ENCODE data around the gene FAM193A.
"Not testable (repeated sequence)": the region's sequence is repeated elsewhere in the genome, so short reads cannot be mapped to it uniquely, and the experiment has no call there.

FAM193A gene

DNA sequence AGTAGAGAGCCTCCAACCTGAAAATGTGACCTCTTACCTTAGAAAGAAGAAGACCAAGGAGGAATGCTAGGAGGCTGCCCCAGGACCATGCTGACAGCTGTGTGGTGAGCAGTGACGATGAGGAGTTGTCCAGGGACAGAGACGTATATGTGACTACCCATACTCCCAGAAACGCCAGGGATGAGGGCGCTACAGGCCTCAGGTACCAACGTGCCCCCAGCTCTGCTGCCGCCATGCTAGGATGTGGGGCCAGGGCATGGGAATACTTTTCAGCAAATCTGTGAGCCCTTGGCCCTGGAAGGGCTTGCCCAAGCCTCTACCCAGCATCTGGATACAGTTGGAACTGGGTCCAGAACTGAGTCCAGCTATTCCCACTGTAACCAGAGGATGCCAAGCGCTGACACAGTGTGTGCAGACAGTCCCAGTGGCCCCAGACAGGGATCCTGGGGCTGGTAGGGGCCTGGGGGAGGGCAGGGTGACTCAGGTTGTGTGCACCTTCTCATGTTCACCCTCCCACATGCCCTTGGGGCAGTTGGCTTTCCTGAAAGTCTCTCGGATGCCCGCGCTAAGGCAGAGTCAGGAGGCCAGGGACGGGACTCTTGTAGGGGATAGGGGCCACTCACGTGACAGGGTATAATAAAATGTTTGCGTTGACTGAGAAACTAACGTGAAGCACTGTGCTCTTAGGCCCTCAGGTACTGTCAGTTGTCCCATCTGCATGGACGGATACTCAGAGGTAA is 23.9 kb upstream of the FAM193A start:
- ATAC-seq: no peak
- TF ChIP-seq TOX (CRISPR knock-in tag; IDR thresholded peaks at IDR 0.05; ENCODE audit: borderline replicate concordance) (no peak), ZNF8 (CRISPR knock-in tag; IDR thresholded peaks at IDR 0.05) (no peak), BACH2 (CRISPR knock-in tag; IDR thresholded peaks at IDR 0.05; ENCODE audit: borderline replicate concordance) (no peak), CSDC2 (CRISPR knock-in tag; IDR thresholded peaks at IDR 0.05) (no peak), GLIS3 (CRISPR knock-in tag; IDR thresholded peaks at IDR 0.05) (no peak)
- TF ChIP-seq, protein P1, sequence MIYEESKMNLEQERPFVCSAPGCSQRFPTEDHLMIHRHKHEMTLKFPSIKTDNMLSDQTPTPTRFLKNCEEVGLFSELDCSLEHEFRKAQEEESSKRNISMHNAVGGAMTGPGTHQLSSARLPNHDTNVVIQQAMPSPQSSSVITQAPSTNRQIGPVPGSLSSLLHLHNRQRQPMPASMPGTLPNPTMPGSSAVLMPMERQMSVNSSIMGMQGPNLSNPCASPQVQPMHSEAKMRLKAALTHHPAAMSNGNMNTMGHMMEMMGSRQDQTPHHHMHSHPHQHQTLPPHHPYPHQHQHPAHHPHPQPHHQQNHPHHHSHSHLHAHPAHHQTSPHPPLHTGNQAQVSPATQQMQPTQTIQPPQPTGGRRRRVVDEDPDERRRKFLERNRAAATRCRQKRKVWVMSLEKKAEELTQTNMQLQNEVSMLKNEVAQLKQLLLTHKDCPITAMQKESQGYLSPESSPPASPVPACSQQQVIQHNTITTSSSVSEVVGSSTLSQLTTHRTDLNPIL (CRISPR knock-in tag; IDR thresholded peaks at IDR 0.05; ENCODE audit: low read depth): no peak

DNA sequence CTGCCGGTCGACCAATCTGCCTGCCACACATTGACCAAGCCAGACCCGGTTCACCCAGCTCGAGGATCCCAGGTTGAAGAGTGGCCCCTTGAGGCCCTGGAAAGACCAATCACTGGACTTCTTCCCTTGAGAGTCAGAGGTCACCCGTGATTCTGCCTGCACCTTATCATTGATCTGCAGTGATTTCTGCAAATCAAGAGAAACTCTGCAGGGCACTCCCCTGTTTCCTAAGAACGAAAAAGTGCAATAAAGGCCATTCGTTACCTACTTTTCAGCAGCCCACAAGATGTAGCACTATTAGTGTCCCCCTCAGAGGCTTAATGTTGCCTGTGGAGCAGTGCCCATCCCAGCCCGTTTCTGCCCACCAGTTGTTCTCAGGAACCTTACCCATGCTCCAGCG is 22.3 kb upstream of the FAM193A start:
- not testable (repeated sequence) for ATAC-seq

DNA sequence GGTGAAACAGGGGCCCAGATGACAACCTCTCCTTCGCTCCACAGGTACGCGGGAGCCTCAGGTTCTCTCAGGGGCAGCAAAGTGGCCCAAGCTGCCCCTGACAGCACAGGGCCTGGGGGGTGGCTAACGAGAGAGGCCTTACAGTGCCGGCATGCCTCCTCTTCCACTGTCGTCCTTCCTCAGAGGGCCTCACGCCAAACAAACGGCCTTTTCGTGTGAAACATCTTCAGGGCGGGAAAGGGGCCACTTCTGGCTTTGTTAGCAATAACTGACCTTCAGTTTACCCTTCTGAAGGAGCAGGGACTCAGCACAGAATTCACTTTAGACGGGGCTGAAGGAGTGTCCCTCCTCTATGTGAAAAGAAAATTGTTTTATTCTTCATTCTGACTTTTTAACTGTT is 21.5 kb upstream of the FAM193A start:
- ATAC-seq: not testable (repeated sequence)

DNA sequence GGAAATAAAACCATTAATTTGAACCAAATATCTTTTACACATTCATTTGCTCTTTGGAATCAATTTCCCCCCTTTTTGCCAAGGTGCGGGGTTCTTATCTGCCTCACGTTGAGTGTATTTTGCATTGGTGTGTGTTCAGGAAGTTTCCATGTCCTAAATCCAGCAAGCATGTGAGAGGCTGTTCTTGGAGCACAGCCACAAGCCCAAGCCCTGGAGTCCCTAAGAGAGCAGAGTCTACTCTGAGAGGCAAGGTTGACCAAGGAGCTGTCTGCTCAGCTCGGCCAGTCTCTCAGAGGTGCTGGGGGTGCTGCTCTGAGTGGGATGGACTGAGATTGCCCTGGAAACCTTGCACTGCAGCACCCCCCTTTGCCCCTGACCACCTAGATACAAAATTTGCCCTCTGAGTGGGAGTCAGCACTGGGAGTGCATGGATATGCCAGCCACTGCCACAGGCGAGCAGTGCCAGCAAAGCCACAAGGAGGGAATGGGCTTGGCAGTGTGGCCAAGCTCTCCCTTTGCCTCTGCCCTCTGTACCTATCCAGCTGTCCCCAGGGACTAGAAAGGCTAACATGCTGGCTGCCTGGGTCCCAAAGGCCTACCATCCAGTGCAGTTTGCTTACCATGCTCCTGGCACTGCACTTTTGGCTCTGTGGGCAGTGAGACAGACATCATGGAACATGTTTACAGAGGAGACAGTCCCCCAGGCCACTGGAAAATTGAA is 20.5 kb upstream of the FAM193A start:
- no peak for ATAC-seq
- TF ChIP-seq CSDC2 (CRISPR knock-in tag; IDR thresholded peaks at IDR 0.05) (no peak), ARNTL (CRISPR knock-in tag; IDR thresholded peaks at IDR 0.05; ENCODE audit: borderline replicate concordance, low read depth) (no peak), ZNF8 (CRISPR knock-in tag; IDR thresholded peaks at IDR 0.05) (no peak), ZNF565 (CRISPR knock-in tag; conservative IDR thresholded peaks at IDR 0.05; ENCODE audit: low read depth) (no peak), ESRRG (CRISPR knock-in tag; IDR thresholded peaks at IDR 0.05) (no peak), TOX (CRISPR knock-in tag; IDR thresholded peaks at IDR 0.05; ENCODE audit: borderline replicate concordance) (no peak), ISL1 (CRISPR knock-in tag; IDR thresholded peaks at IDR 0.05) (no peak), GLIS3 (CRISPR knock-in tag; IDR thresholded peaks at IDR 0.05) (no peak), ZNF70 (CRISPR knock-in tag; IDR thresholded peaks at IDR 0.05) (no peak), BACH2 (CRISPR knock-in tag; IDR thresholded peaks at IDR 0.05; ENCODE audit: borderline replicate concordance) (no peak), ZFP30 (CRISPR knock-in tag; IDR thresholded peaks at IDR 0.05) (no peak), ZFP3 (CRISPR knock-in tag; IDR thresholded peaks at IDR 0.05) (no peak), ZC3H10 (CRISPR knock-in tag; IDR thresholded peaks at IDR 0.05) (no peak), SNAI2 (CRISPR knock-in tag; IDR thresholded peaks at IDR 0.05) (no peak), TCF4 (CRISPR knock-in tag; IDR thresholded peaks at IDR 0.05; ENCODE audit: borderline replicate concordance) (no peak)
- TF ChIP-seq, protein P2, sequence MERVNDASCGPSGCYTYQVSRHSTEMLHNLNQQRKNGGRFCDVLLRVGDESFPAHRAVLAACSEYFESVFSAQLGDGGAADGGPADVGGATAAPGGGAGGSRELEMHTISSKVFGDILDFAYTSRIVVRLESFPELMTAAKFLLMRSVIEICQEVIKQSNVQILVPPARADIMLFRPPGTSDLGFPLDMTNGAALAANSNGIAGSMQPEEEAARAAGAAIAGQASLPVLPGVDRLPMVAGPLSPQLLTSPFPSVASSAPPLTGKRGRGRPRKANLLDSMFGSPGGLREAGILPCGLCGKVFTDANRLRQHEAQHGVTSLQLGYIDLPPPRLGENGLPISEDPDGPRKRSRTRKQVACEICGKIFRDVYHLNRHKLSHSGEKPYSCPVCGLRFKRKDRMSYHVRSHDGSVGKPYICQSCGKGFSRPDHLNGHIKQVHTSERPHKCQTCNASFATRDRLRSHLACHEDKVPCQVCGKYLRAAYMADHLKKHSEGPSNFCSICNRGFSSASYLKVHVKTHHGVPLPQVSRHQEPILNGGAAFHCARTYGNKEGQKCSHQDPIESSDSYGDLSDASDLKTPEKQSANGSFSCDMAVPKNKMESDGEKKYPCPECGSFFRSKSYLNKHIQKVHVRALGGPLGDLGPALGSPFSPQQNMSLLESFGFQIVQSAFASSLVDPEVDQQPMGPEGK (CRISPR knock-in tag; IDR thresholded peaks at IDR 0.05; ENCODE audit: borderline replicate concordance): no peak
- TF ChIP-seq, protein P3, sequence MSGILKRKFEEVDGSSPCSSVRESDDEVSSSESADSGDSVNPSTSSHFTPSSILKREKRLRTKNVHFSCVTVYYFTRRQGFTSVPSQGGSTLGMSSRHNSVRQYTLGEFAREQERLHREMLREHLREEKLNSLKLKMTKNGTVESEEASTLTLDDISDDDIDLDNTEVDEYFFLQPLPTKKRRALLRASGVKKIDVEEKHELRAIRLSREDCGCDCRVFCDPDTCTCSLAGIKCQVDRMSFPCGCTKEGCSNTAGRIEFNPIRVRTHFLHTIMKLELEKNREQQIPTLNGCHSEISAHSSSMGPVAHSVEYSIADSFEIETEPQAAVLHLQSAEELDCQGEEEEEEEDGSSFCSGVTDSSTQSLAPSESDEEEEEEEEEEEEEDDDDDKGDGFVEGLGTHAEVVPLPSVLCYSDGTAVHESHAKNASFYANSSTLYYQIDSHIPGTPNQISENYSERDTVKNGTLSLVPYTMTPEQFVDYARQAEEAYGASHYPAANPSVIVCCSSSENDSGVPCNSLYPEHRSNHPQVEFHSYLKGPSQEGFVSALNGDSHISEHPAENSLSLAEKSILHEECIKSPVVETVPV (CRISPR knock-in tag; IDR thresholded peaks at IDR 0.05): no peak
- TF ChIP-seq, protein P4, sequence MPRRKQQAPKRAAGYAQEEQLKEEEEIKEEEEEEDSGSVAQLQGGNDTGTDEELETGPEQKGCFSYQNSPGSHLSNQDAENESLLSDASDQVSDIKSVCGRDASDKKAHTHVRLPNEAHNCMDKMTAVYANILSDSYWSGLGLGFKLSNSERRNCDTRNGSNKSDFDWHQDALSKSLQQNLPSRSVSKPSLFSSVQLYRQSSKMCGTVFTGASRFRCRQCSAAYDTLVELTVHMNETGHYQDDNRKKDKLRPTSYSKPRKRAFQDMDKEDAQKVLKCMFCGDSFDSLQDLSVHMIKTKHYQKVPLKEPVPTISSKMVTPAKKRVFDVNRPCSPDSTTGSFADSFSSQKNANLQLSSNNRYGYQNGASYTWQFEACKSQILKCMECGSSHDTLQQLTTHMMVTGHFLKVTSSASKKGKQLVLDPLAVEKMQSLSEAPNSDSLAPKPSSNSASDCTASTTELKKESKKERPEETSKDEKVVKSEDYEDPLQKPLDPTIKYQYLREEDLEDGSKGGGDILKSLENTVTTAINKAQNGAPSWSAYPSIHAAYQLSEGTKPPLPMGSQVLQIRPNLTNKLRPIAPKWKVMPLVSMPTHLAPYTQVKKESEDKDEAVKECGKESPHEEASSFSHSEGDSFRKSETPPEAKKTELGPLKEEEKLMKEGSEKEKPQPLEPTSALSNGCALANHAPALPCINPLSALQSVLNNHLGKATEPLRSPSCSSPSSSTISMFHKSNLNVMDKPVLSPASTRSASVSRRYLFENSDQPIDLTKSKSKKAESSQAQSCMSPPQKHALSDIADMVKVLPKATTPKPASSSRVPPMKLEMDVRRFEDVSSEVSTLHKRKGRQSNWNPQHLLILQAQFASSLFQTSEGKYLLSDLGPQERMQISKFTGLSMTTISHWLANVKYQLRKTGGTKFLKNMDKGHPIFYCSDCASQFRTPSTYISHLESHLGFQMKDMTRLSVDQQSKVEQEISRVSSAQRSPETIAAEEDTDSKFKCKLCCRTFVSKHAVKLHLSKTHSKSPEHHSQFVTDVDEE (CRISPR knock-in tag; IDR thresholded peaks at IDR 0.05): no peak
- TF ChIP-seq, protein P1 (CRISPR knock-in tag; IDR thresholded peaks at IDR 0.05; ENCODE audit: low read depth): no peak
- TF ChIP-seq, protein P5, sequence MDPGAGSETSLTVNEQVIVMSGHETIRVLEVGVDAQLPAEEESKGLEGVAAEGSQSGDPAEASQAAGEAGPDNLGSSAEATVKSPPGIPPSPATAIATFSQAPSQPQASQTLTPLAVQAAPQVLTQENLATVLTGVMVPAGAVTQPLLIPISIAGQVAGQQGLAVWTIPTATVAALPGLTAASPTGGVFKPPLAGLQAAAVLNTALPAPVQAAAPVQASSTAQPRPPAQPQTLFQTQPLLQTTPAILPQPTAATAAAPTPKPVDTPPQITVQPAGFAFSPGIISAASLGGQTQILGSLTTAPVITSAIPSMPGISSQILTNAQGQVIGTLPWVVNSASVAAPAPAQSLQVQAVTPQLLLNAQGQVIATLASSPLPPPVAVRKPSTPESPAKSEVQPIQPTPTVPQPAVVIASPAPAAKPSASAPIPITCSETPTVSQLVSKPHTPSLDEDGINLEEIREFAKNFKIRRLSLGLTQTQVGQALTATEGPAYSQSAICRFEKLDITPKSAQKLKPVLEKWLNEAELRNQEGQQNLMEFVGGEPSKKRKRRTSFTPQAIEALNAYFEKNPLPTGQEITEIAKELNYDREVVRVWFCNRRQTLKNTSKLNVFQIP (CRISPR knock-in tag; IDR thresholded peaks at IDR 0.05; ENCODE audit: borderline replicate concordance, low read depth): no peak
